H9 (cell line): ENCODE data around the gene KIF26B. TPM values are rescaled to one million over a fixed set of nuclear protein-coding genes. Genes with fewer than 3 reads are reported as not detected.

Experiments
- DNase-seq: peaks from one replicate; pipeline ENCODE4 v3.0.0-alpha.2; 2017
- H2AFZ ChIP-seq: one replicate; pipeline ENCODE4 v1.6.1; 2013; ENCODE audit warnings: mild to moderate bottlenecking, low read length, control low read depth, moderate library complexity
- H2AK5ac ChIP-seq: 2 replicates; pipeline ENCODE4 v1.6.1; 2013; ENCODE audit warnings: low read length, control low read depth, mixed read lengths; ENCODE audit not compliant: insufficient read length
- H2BK120ac ChIP-seq: one replicate; pipeline ENCODE4 v1.6.1; 2013; ENCODE audit warnings: low read depth, mild to moderate bottlenecking, low read length, control low read depth, inconsistent platforms; ENCODE audit not compliant: poor library complexity, severe bottlenecking
- H2BK12ac ChIP-seq: 2 replicates; pipeline ENCODE4 v1.6.1; 2013; ENCODE audit warnings: low read length, control low read depth, mixed read lengths, low read depth; ENCODE audit not compliant: insufficient read length
- H2BK15ac ChIP-seq: 2 replicates; pipeline ENCODE4 v1.6.1; 2013; ENCODE audit warnings: low read depth, low read length, control low read depth
- H2BK20ac ChIP-seq: one replicate; pipeline ENCODE4 v1.6.1; 2013; ENCODE audit warnings: low read depth, mild to moderate bottlenecking, low read length, control low read depth, inconsistent platforms; ENCODE audit not compliant: poor library complexity, severe bottlenecking
- H2BK5ac ChIP-seq: 2 replicates; pipeline ENCODE4 v1.6.1; 2013; ENCODE audit warnings: low read length, control low read depth, mixed read lengths; ENCODE audit not compliant: insufficient read length
- H3K14ac ChIP-seq: 2 replicates; pipeline ENCODE4 v1.6.1; 2013; ENCODE audit warnings: low read length, control low read depth; ENCODE audit not compliant: insufficient read depth
- H3K18ac ChIP-seq: 2 replicates; pipeline ENCODE4 v1.6.1; 2013; ENCODE audit warnings: low read depth, mild to moderate bottlenecking, mixed read lengths, low read length, control low read depth; ENCODE audit not compliant: insufficient read length
- H3K23ac ChIP-seq: 2 replicates; pipeline ENCODE4 v1.6.1; 2013; ENCODE audit warnings: low read length, control low read depth, mixed read lengths, low read depth; ENCODE audit not compliant: insufficient read length
- H3K23me2 ChIP-seq: 2 replicates; pipeline ENCODE4 v1.6.1; 2013; ENCODE audit warnings: low read depth, mild to moderate bottlenecking, mixed read lengths, low read length, control low read depth; ENCODE audit not compliant: insufficient read length, poor library complexity, severe bottlenecking
- H3K27ac ChIP-seq: 2 replicates; pipeline ENCODE4 v1.5.1; 2013; ENCODE audit warnings: low read length, control low read depth, mixed read lengths, low read depth; ENCODE audit not compliant: insufficient read length
- H3K27me3 ChIP-seq: 2 replicates; pipeline ENCODE4 v1.6.1; 2013; ENCODE audit warnings: low read length, control low read depth, inconsistent platforms; ENCODE audit not compliant: insufficient read depth
- H3K4ac ChIP-seq: 2 replicates; pipeline ENCODE4 v1.6.1; 2013; ENCODE audit warnings: low read depth, mild to moderate bottlenecking, control low read depth, inconsistent platforms, low read length, moderate library complexity
- H3K4me1 ChIP-seq: 2 replicates; pipeline ENCODE4 v1.6.1; 2013; ENCODE audit warnings: low read length, control low read depth, inconsistent platforms; ENCODE audit not compliant: insufficient read depth
- H3K4me2 ChIP-seq: 2 replicates; pipeline ENCODE4 v1.6.1; 2013; ENCODE audit warnings: low read length, control low read depth, mixed read lengths; ENCODE audit not compliant: insufficient read length, insufficient read depth
- H3K56ac ChIP-seq: 2 replicates; pipeline ENCODE4 v1.6.1; 2013; ENCODE audit warnings: low read depth, mild to moderate bottlenecking, mixed read lengths, low read length, control low read depth; ENCODE audit not compliant: insufficient read length
- H3K79me1 ChIP-seq: 2 replicates; pipeline ENCODE4 v1.6.1; 2013; ENCODE audit warnings: low read depth, mild to moderate bottlenecking, moderate library complexity, low read length, control low read depth, inconsistent platforms; ENCODE audit not compliant: insufficient read depth, poor library complexity, severe bottlenecking
- H3K79me2 ChIP-seq: 2 replicates; pipeline ENCODE4 v1.6.1; 2013; ENCODE audit warnings: low read length, control low read depth, inconsistent platforms; ENCODE audit not compliant: insufficient read depth
- H3K9ac ChIP-seq: 2 replicates; pipeline ENCODE4 v1.6.1; 2013; ENCODE audit warnings: low read length, control low read depth, mixed read lengths; ENCODE audit not compliant: insufficient read length; ENCODE audit errors: extremely low read depth
- H3K9me3 ChIP-seq: one replicate; pipeline ENCODE4 v1.6.1; 2013; ENCODE audit warnings: low read depth, low read length, inconsistent platforms; ENCODE audit not compliant: control insufficient read depth
- H3T11ph ChIP-seq: one replicate; pipeline ENCODE4 v1.6.1; 2013; ENCODE audit warnings: mild to moderate bottlenecking, low read length, control low read depth, inconsistent platforms
- H4K20me1 ChIP-seq: one replicate; pipeline ENCODE4 v1.6.1; 2013; ENCODE audit not compliant: control insufficient read depth, insufficient read length, insufficient read depth
- H4K5ac ChIP-seq: 2 replicates; pipeline ENCODE4 v1.6.1; 2013; ENCODE audit warnings: low read depth, mild to moderate bottlenecking, mixed read lengths, low read length, control low read depth; ENCODE audit not compliant: insufficient read length
- H4K8ac ChIP-seq: replicated peaks from 2 replicates; pipeline ENCODE4 v1.6.1; 2013; ENCODE audit warnings: low read length, control low read depth, mixed read lengths, low read depth; ENCODE audit not compliant: insufficient read length
- H4K91ac ChIP-seq: 2 replicates; pipeline ENCODE4 v1.6.1; 2013; ENCODE audit warnings: low read depth, mild to moderate bottlenecking, moderate library complexity, mixed read lengths, low read length, control low read depth; ENCODE audit not compliant: insufficient read length
- H3K27ac Mint-ChIP-seq, 3 experiments: 2 replicates in 2 of 3; 3 replicates in 1 of 3; pipeline ENCODE4 v1.8.0; 2020 to 2021; ENCODE audit warnings: mixed read lengths in 3 of 3, mild to moderate bottlenecking in 1 of 3, moderate library complexity in 1 of 3
- H3K27me3 Mint-ChIP-seq: 2 replicates; pipeline ENCODE4 v1.8.0; 2021; ENCODE audit warnings: low read depth, mild to moderate bottlenecking, moderate library complexity, mixed read lengths
- H3K36me3 Mint-ChIP-seq, 3 experiments: 2 replicates in 2 of 3; 3 replicates in 1 of 3; pipeline ENCODE4 v1.8.0; 2020 to 2021; ENCODE audit warnings: low read depth in 3 of 3, mixed read lengths in 3 of 3; ENCODE audit not compliant: insufficient read depth in 1 of 3
- H3K4me1 Mint-ChIP-seq, 2 experiments: 2 replicates each; pipeline ENCODE4 v1.8.0; 2020; ENCODE audit warnings: mixed read lengths in 2 of 2
- H3K4me3 Mint-ChIP-seq, 2 experiments: 2 replicates in 1 of 2; 3 replicates in 1 of 2; pipeline ENCODE4 v1.8.0; 2020 to 2021; ENCODE audit warnings: mild to moderate bottlenecking in 2 of 2, mixed read lengths in 2 of 2, moderate library complexity in 1 of 2
- H3K9me3 Mint-ChIP-seq, 2 experiments: 2 replicates in 1 of 2; 3 replicates in 1 of 2; pipeline ENCODE4 v1.8.0; 2020; ENCODE audit warnings: mild to moderate bottlenecking in 2 of 2, mixed read lengths in 2 of 2, moderate library complexity in 1 of 2
- CTCF ChIP-seq: fragments of 200-600 bp; sonication (generic); conservative IDR thresholded peaks from 3 replicates; pipeline ENCODE4 v1.8.0; 2021; ENCODE audit warnings: antibody characterized with exemption, mild to moderate bottlenecking
- WGBS: extraction: QIAGEN DNeasy Blood & Tissue Kit; methylation state at CpG from one replicate; pipeline ENCODE4 v1.1.7; 2013; ENCODE audit warnings: missing lambda C conversion rate, low lambda C conversion rate, mixed read lengths; ENCODE audit not compliant: insufficient read length; ENCODE audit errors: extremely low coverage; 5-methylcytosine and 5-hydroxymethylcytosine counted together
- total RNA-seq: library from RNA; stranded (reverse); gene quantifications from 2 replicates; pipeline ENCODE4 v1.2.1, GENCODE V29; 2021

KIF26B gene
- total RNA-seq, 1 experiment from 2014 or later = 0.13 TPM

- no peak overlapping the region for H3K4me3 Mint-ChIP-seq
- no peak overlapping the region for H3K9ac ChIP-seq
- H2AK5ac ChIP-seq = no peak overlapping the region
- peaks cover 22 to 27% of the 10 kb centered on the region in 2 experiments for H3K4me1 Mint-ChIP-seq
- H3K79me1 ChIP-seq = no peaks in the 10 kb centered on the region
- no peak overlapping the region for H3K27ac ChIP-seq
- no peak for DNase-seq
- H2BK12ac ChIP-seq = no peak overlapping the region
- H4K20me1 ChIP-seq = no peaks in the 10 kb centered on the region
- H3K18ac ChIP-seq = no peak overlapping the region
- H3K9me3 ChIP-seq = no peaks in the 10 kb centered on the region
- H2BK120ac ChIP-seq = no peak overlapping the region
- no peak overlapping the region for H3T11ph ChIP-seq
- H3K23ac ChIP-seq = no peak overlapping the region
- H4K91ac ChIP-seq = no peak overlapping the region
- H3K23me2 ChIP-seq = no peaks in the 10 kb centered on the region
- H3K27ac Mint-ChIP-seq = no peak overlapping the region; a peak in 3 of 7 replicates
- H4K8ac ChIP-seq = no peak overlapping the region
- no peak overlapping the region for H3K14ac ChIP-seq
- H3K27me3 ChIP-seq = no peaks in the 10 kb centered on the region
- H3K4me1 ChIP-seq = peaks cover 7% of the 10 kb centered on the region; the same call in 1 of the 2 replicates
- no peak overlapping the region for H2BK20ac ChIP-seq
- H2BK15ac ChIP-seq = no peak overlapping the region
- H2BK5ac ChIP-seq = no peak overlapping the region
- no CpG with 5 or more reads among the region's 8 CpGs for WGBS
- peaks cover 10% of the 10 kb centered on the region for H3K27me3 Mint-ChIP-seq
- H3K4ac ChIP-seq = no peak overlapping the region
- no peak overlapping the region for H2AFZ ChIP-seq
- no peak overlapping the region for H4K5ac ChIP-seq
- H3K4me2 ChIP-seq = no peak overlapping the region
- H3K56ac ChIP-seq = no peak overlapping the region
- H3K9me3 Mint-ChIP-seq = no peaks in the 10 kb centered on the region; a peak in 1 of 5 replicates
- H3K79me2 ChIP-seq = no peaks in the 10 kb centered on the region
- H3K36me3 Mint-ChIP-seq = no peaks in the 10 kb centered on the region
- TF ChIP-seq CTCF = no peak
Measured at GRCh38 chr1:245512181-245512888, 357.6 kb downstream of the KIF26B start.
